ENCODE data around the gene EIF1AY.
A peak's percentile ranks its signal among the peaks of the same experiment; 100 is the strongest.
"Not testable (repeated sequence)": the region's sequence is repeated elsewhere in the genome, so short reads cannot be mapped to it uniquely, and the experiment has no call there.

Gene EIF1AY

GRCh38 chrY:20575531-20576121 is at the start of gene EIF1AY:
EIF1AY (plus strand) TSS chrY:20575776; CDS start chrY:20575872, 96 bp downstream.
- peak; percentile 93 for DNase-seq

GRCh38 chrY:20528435-20528834 is 47.1 kb upstream of the EIF1AY start:
- no peak for DNase-seq

- DNase-seq = no peak
Measured at GRCh38 chrY:20538186-20538585, 37.4 kb upstream of the EIF1AY start.

GRCh38 chrY:20538933-20539332 is 36.6 kb upstream of the EIF1AY start:
- DNase-seq = no peak

- no peak for DNase-seq
Measured at GRCh38 chrY:20544451-20544960, 31.1 kb upstream of the EIF1AY start.

GRCh38 chrY:20546071-20546470 is 29.5 kb upstream of the EIF1AY start:
- no peak for DNase-seq

- no peak for DNase-seq
Measured at GRCh38 chrY:20549289-20549688, 26.3 kb upstream of the EIF1AY start.

- DNase-seq = no peak
Measured at GRCh38 chrY:20551840-20552239, 23.7 kb upstream of the EIF1AY start.

GRCh38 chrY:20552764-20553323 is 22.7 kb upstream of the EIF1AY start:
- not testable (repeated sequence) for DNase-seq

GRCh38 chrY:20555820-20556219 is 19.8 kb upstream of the EIF1AY start:
- no peak for DNase-seq

- peak; percentile 43 for DNase-seq
Measured at GRCh38 chrY:20558677-20559076, 16.9 kb upstream of the EIF1AY start.

GRCh38 chrY:20559873-20560512 is 15.6 kb upstream of the EIF1AY start:
- DNase-seq = no peak

GRCh38 chrY:20571306-20571705 is 4.3 kb upstream of the EIF1AY start:
- DNase-seq = no peak

- DNase-seq = peak; percentile 27
Measured at GRCh38 chrY:20576506-20576905, 930 bp downstream of the EIF1AY start.

GRCh38 chrY:20578206-20578605 is 2.6 kb downstream of the EIF1AY start:
- no peak for DNase-seq

- no peak for DNase-seq
Measured at GRCh38 chrY:20581687-20582086, 6.1 kb downstream of the EIF1AY start.

GRCh38 chrY:20586161-20586560 is 10.6 kb downstream of the EIF1AY start:
- DNase-seq = no peak

All from CD4-positive, alpha-beta T cell treated with Interleukin-10 for 1 hour (primary cell).